NCI-H446 treated with DMSO at 0.1 percent for 48 hours (cell line): Measurements from ENCODE around the gene TMEM161A.
A peak's percentile ranks its signal among the peaks of the same experiment; 100 is the strongest.
"Not testable (repeated sequence)": the region's sequence is repeated elsewhere in the genome, so short reads cannot be mapped to it uniquely, and the experiment has no call there.

Experiments
- DNase-seq: peaks from one replicate; lab custom pipeline; 2025; lab: John Stamatoyannopoulos, UW

The TMEM161A gene

GRCh38 chr19:19138109-19138981 is at the start of gene TMEM161A:
TSS of gene TMEM161A (minus strand) at chr19:19138478. CDS start at chr19:19138428, 50 bp downstream.
- DNase-seq, result peak; percentile 96

GRCh38 chr19:19186742-19187141 is 48.5 kb upstream of the TMEM161A start:
- DNase-seq, result no peak

- no peak for DNase-seq
Observed at GRCh38 chr19:19185853-19186740, 47.8 kb upstream of the TMEM161A start.

- no peak for DNase-seq
Observed at GRCh38 chr19:19181488-19181998, 43.3 kb upstream of the TMEM161A start.

- DNase-seq, result no peak
Observed at GRCh38 chr19:19179548-19180441, 41.5 kb upstream of the TMEM161A start.

- DNase-seq, result no peak
Observed at GRCh38 chr19:19176950-19177349, 38.7 kb upstream of the TMEM161A start.

- not testable (repeated sequence) for DNase-seq
Observed at GRCh38 chr19:19173243-19173642, 35.0 kb upstream of the TMEM161A start.

GRCh38 chr19:19171821-19172532 is 33.7 kb upstream of the TMEM161A start:
- DNase-seq, result no peak

GRCh38 chr19:19170873-19171672 is 32.8 kb upstream of the TMEM161A start:
- DNase-seq, result no peak

- DNase-seq, result peak; percentile 18
Observed at GRCh38 chr19:19170053-19170872, 32.0 kb upstream of the TMEM161A start, which contains the start of gene MEF2B. TSS of gene MEF2B (minus strand) at chr19:19170263. CDS start at chr19:19150735, 19,528 bp downstream.

- DNase-seq, result no peak
Observed at GRCh38 chr19:19169236-19170052, 31.2 kb upstream of the TMEM161A start.

- DNase-seq, result no peak
Observed at GRCh38 chr19:19167612-19168011, 29.3 kb upstream of the TMEM161A start.

- no peak for DNase-seq
Observed at GRCh38 chr19:19165396-19165795, 27.1 kb upstream of the TMEM161A start.

- no peak for DNase-seq
Observed at GRCh38 chr19:19162495-19162894, 24.2 kb upstream of the TMEM161A start.

GRCh38 chr19:19160461-19161035 is 22.3 kb upstream of the TMEM161A start:
- DNase-seq, result no peak

GRCh38 chr19:19159534-19159933 is 21.3 kb upstream of the TMEM161A start:
- no peak for DNase-seq

- DNase-seq, result no peak
Observed at GRCh38 chr19:19157808-19158207, 19.5 kb upstream of the TMEM161A start.
